ENCODE results near the gene PARM1. TPM values are rescaled to one million over a fixed set of nuclear protein-coding genes. Genes with fewer than 3 reads are reported as not detected.

The PARM1 gene
- 17.9 and 22.4 TPM in 2 replicates for total RNA-seq (ENCODE audit: low replicate concordance)
- long read RNA-seq, full-length matches to known transcripts = 29 of 56 reads
- long read RNA-seq, partial matches to known transcripts = 8 of 56 reads
- long read RNA-seq, other reads (novel, unspliced or antisense) = 19 of 56 reads

- Mint-ChIP-seq H3K4me3 (peak within 1 kb of the TSS; percentile 92), H3K36me3 (no peaks in the 10 kb centered on the region), H3K9me3 (no peaks in the 10 kb centered on the region), H3K27ac (peak within 1 kb of the TSS; percentile 59), H3K27me3 (peaks cover 56% of the 10 kb centered on the region), H3K4me1 (ENCODE audit: unreplicated experiment) (peaks cover 19% of the 10 kb centered on the region)
- DNase-seq (ENCODE audit: extremely low spot score, unreplicated experiment) = peak; percentile 91
- TF ChIP-seq CTCF (conservative IDR thresholded peaks at IDR 0.05) = peak; percentile 85
Measured at GRCh38 chr4:74932832-74933561, at the start of gene PARM1. TSS of gene PARM1 (plus strand) at chr4:74933116. CDS start at chr4:74933328, 212 bp downstream.

GRCh38 chr4:74884266-74884665 lies 48.6 kb upstream of the PARM1 start:
- Mint-ChIP-seq H3K4me3 (peak overlapping the region; percentile 17), H3K9me3 (no peaks in the 10 kb centered on the region), H3K27me3 (peaks cover 5% of the 10 kb centered on the region), H3K4me1 (ENCODE audit: unreplicated experiment) (no peaks in the 10 kb centered on the region), H3K27ac (no peak overlapping the region), H3K36me3 (no peaks in the 10 kb centered on the region)
- TF ChIP-seq CTCF (conservative IDR thresholded peaks at IDR 0.05) = no peak
- DNase-seq (ENCODE audit: extremely low spot score, unreplicated experiment) = no peak

GRCh38 chr4:74886484-74886883 lies 46.4 kb upstream of the PARM1 start:
- Mint-ChIP-seq H3K27ac (peak overlapping the region; percentile 92), H3K36me3 (no peaks in the 10 kb centered on the region), H3K27me3 (peaks cover 2% of the 10 kb centered on the region), H3K4me1 (ENCODE audit: unreplicated experiment) (peaks cover 14% of the 10 kb centered on the region), H3K4me3 (no peak overlapping the region), H3K9me3 (no peaks in the 10 kb centered on the region)
- DNase-seq (ENCODE audit: extremely low spot score, unreplicated experiment) = no peak
- no peak for TF ChIP-seq CTCF (conservative IDR thresholded peaks at IDR 0.05)

GRCh38 chr4:74890341-74890740 lies 42.6 kb upstream of the PARM1 start:
- TF ChIP-seq CTCF (conservative IDR thresholded peaks at IDR 0.05) = no peak
- Mint-ChIP-seq H3K9me3 (no peaks in the 10 kb centered on the region), H3K27me3 (peaks cover 3% of the 10 kb centered on the region), H3K4me1 (ENCODE audit: unreplicated experiment) (peaks cover 14% of the 10 kb centered on the region), H3K36me3 (no peaks in the 10 kb centered on the region), H3K27ac (no peak overlapping the region), H3K4me3 (no peak overlapping the region)
- DNase-seq (ENCODE audit: extremely low spot score, unreplicated experiment) = no peak

- Mint-ChIP-seq H3K27ac (no peak overlapping the region), H3K9me3 (no peaks in the 10 kb centered on the region), H3K27me3 (peaks cover 3% of the 10 kb centered on the region), H3K4me3 (no peak overlapping the region), H3K4me1 (ENCODE audit: unreplicated experiment) (peaks cover 14% of the 10 kb centered on the region), H3K36me3 (no peaks in the 10 kb centered on the region)
- no peak for DNase-seq (ENCODE audit: extremely low spot score, unreplicated experiment)
- no peak for TF ChIP-seq CTCF (conservative IDR thresholded peaks at IDR 0.05)
Measured at GRCh38 chr4:74891037-74891436, 41.9 kb upstream of the PARM1 start.
